Tongue (tissue), 3 donors: ENCODE measurements around the gene TMEM232. TPM values are rescaled to one million over a fixed set of nuclear protein-coding genes. Genes with fewer than 3 reads are reported as not detected.

Experiments
- DNase-seq: peaks from one replicate; pipeline ENCODE4 v3.0.0-alpha.2; 2015
- small RNA-seq: library from RNA; depleted of rRNA; stranded (forward); fragments of <200 nt; gene quantifications from one replicate; pipeline ENCODE3, GENCODE V24; 2014; ENCODE audit warnings: low replicate concordance
- total RNA-seq: library from RNA; depleted of rRNA; stranded (reverse); fragments of >200 nt; gene quantifications from one replicate; pipeline ENCODE4 v1.2.3, GENCODE V29; 2014

TMEM232 gene
- total RNA-seq, 1 donor from 2014 or later = 3.8 TPM

- no peak for DNase-seq
Measured at GRCh38 chr5:110398951-110399350, 327.5 kb downstream of the TMEM232 start.

- DNase-seq = no peak
Measured at GRCh38 chr5:110397281-110397680, 329.2 kb downstream of the TMEM232 start.

GRCh38 chr5:110386782-110387181, 339.7 kb downstream of the TMEM232 start:
- DNase-seq = peak; percentile 10

GRCh38 chr5:110383231-110383630, 343.2 kb downstream of the TMEM232 start:
- no peak for DNase-seq

GRCh38 chr5:110377943-110378342, 348.5 kb downstream of the TMEM232 start:
- no peak for DNase-seq

GRCh38 chr5:110377361-110377760, 349.1 kb downstream of the TMEM232 start:
- DNase-seq = no peak

GRCh38 chr5:110376281-110376951, 350.1 kb downstream of the TMEM232 start:
- peak; percentile 20 for DNase-seq

GRCh38 chr5:110371725-110372041, 354.8 kb downstream of the TMEM232 start:
- no peak for DNase-seq

- DNase-seq = no peak
Measured at GRCh38 chr5:110371011-110371724, 355.3 kb downstream of the TMEM232 start.

Small RNA genes lying within 50 kb of the gene (small RNA-seq; reads per million reads assigned to genes)
- not detected for gene MIR548F3
- not detected for gene RF00432

Other genes with a start within 250 kb of the TMEM232 start
- 80.6 TPM for gene SLC25A46, start 12.3 kb upstream of the TMEM232 start, total RNA-seq